Anterior cingulate cortex (tissue), 58 donors: ENCODE results near the gene ADAMTS4.

Experiments used
- DNase-seq, 58 donors: peaks; one replicate each; lab custom pipeline; 2025; lab: John Stamatoyannopoulos, UW

ADAMTS4 gene

DNA sequence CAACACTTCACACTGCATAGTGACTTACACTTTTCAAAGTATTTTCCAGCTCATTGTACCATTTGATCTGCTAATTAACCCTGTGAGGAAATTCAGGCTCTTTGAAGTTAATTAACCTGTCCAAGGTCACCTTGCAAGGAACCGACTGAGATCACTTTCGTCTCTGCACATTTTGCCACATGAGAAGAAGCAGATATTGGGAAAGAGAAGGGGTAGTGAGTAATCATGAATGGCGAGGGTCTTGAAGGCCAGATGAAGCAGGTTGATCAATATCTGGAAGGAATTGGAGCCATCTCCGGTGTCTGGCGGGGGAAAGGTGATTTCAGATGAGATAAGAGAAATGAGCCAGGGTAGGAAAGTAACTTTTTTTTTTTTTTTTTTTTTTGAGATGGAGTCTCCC is 21.1 kb upstream of the ADAMTS4 start:
- DNase-seq, result no peak

DNA sequence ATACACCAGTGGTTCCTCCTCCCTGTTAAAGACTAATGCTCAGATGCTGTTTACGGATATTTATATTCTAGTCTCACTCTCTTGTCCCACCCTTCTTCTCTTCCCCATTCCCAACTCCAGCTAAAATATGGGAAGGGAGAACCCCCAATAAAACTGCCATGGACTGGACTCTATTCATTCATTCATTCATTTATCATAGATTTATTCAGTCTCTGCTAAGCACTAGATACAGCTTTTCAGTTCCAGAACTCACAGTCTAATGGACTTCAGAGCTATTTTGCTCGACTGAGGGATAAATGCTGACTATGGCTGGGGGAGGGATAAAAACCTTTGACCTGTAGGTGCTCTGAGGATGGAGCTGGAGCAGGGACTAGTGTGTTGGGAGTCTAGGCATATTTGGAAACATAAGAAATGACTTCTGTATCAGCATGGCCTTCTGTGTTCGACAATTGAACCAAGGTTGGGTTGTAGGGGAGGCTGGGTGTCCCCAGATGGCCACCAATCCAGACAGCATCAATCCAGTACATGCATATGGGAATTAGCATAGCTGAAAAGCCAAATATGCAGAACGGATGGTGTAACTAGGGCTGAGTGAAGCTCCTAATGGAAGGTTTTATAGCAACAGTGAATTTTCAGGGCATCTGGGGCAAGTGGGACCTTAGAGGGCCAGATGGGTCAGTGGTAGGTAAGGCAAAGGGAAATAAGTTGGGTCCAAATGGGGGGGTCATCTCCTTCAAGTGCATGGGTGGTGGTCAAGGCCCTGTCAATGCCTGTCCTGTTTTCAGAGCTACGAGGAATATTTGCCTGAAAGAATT is 20.4 kb upstream of the ADAMTS4 start:
- DNase-seq, result no peak

GRCh38 chr1:161218301-161219077 is 19.6 kb upstream of the ADAMTS4 start:
- DNase-seq, result no peak

- no peak for DNase-seq
Observed at GRCh38 chr1:161217831-161218230, 19.0 kb upstream of the ADAMTS4 start.

DNA sequence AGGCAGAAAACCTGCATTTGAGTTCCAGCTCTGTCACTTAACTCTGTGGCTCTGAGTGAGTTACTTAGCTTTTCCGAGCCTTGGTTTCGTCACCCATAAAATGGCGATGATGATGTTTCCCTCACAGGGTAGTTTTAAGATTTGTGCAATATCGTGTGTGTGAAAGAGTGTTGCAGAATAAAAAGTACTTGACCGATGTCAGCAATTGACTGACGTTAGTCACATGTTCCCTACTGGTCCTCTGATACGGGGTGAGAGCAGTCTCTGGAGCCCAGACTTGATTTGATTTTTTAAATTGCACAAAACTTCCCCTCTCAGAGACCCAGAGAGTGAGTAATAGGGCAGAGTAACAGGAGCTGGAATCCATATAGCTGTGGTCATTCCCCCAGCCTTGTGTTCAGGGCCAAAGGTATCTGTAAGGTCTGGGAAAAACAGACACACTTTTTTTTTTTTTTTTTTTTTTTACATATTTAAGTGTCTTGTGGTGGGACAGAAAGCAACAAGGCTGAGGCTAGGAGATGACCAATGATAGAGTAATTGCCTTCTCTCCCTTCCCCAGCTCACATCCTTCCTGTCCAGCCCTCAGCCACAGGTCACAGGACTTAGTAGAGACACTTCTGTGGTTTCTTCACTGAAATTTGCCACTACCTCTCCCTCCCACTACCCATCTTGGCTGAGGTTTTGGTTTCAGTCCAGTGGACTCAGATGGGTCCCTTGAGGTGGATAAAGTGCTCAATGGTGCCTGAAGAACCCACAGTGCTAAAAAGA is 18.3 kb upstream of the ADAMTS4 start:
- peak in 2 of 58 donors; percentile 8 to 12 for DNase-seq

- peak in 12 of 58 donors; percentile 9 to 28 (median 16) for DNase-seq
Observed at GRCh38 chr1:161215076-161215475, 16.2 kb upstream of the ADAMTS4 start, which contains the start of gene FCER1G. Gene FCER1G (plus strand): TSS chr1:161215295. CDS start chr1:161215322, 27 bp downstream.

DNA sequence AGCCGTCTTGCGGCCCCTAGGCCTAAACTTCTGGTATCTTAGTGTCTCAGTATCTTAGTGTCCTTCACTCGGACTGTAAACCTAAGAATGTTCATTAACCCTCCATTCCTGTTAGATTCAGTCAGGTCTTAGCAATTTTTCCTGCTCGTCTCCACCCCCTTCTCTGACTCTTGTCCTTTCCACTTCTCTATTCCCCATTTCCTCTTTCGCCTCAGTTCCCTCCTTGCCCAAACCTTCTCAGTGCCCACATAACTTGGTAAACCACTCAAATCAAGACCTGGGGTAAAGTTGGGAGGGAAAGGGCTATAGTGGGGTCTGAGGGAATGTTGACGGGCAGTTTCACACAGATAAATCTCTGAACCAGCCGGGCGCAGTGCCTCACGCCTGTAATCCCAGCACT is 15.5 kb upstream of the ADAMTS4 start:
- no peak for DNase-seq

DNA sequence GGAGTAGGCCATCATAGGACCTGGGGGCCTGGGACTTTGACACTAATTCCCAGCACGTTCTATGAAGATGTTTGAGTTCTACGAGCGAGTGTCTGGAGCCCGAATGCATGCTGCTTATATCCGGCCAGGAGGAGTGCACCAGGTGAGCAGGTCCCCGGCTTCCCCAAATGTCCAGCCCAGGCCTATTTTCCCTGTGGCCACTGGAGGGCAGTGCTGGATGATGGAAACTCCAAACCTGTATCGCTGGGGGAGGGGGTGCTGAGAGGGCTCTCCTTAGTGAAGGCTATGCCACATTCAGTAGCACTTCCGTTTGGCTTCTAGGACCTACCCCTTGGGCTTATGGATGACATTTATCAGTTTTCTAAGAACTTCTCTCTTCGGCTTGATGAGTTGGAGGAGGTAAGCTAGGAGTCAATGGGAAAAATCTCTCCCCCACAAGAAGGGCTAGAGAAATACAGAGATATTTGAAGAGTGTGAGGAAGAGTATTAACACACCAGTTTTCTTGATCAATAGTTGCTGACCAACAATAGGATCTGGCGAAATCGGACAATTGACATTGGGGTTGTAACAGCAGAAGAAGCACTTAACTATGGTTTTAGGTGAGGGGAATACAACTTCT is 11.0 kb upstream of the ADAMTS4 start:
- DNase-seq, result peak in 50 of 58 donors; percentile 17 to 75 (median 43)

DNA sequence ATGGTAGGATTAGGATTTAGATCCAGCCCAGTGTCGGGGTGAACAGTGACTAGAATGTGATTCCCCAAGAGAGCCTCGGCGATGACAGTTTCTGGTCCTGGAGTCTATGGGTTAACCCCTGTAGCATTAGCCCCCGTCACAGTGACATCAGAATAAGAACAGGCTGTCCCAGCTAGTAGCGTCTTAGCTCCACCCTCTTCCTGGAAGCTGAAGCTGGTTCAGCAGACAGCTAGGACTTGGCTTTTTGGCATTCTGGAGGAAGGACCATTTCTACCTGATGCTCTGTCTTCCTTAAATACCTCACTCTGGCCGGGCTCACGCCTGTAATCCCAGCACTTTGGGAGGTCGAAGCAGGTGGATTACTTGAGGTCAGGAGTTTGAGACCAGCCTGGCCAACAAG is 8.3 kb upstream of the ADAMTS4 start:
- peak in 1 of 58 donors; percentile 6 for DNase-seq

GRCh38 chr1:161206411-161207140 is 7.7 kb upstream of the ADAMTS4 start:
- no peak for DNase-seq

DNA sequence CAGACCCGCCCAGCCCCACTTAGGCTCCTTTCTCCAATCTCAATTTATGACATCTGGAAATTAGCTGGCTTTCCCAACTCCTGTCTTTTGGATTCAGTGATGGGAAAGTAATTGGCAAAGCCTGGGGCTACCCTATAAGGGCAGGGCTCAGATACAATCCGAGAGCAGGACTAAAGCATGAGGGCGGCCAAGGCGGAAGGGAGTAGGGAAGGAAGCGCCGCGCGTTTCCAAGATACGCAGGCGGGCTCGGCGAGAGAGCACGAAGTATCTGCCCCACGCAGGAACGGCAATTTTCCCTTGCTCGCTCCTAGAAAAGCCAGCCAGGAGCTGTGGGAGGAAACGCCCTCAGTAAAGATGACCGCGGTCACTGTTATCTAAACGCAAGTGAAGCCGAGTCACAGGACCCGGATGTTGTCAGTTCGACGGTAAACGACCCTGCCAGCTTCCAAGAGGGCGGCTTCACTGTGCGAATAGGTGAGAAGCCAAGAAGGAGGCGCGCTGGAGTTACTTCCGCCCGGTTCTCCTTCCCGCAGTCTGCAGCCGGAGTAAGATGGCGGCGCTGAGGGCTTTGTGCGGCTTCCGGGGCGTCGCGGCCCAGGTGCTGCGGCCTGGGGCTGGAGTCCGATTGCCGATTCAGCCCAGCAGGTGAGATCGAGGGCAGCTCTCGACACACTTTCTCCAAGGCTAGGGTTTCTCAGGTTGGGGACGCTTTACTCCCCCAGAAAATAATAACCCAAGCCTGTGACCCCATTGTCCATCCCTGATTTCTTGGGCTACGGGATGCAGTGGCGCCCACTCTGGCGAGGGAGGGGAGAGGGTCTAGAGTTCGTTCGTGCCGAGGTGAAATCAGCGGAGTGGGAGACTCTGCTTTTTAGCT is 3.2 kb upstream of the ADAMTS4 start, which contains the start of gene NDUFS2:
Gene NDUFS2 (plus strand): TSS at position 532 of the 877 bp plus-strand sequence. CDS start 19 bp downstream, at position 551.
- peak; percentile 69 to 99 (median 97) for DNase-seq

DNA sequence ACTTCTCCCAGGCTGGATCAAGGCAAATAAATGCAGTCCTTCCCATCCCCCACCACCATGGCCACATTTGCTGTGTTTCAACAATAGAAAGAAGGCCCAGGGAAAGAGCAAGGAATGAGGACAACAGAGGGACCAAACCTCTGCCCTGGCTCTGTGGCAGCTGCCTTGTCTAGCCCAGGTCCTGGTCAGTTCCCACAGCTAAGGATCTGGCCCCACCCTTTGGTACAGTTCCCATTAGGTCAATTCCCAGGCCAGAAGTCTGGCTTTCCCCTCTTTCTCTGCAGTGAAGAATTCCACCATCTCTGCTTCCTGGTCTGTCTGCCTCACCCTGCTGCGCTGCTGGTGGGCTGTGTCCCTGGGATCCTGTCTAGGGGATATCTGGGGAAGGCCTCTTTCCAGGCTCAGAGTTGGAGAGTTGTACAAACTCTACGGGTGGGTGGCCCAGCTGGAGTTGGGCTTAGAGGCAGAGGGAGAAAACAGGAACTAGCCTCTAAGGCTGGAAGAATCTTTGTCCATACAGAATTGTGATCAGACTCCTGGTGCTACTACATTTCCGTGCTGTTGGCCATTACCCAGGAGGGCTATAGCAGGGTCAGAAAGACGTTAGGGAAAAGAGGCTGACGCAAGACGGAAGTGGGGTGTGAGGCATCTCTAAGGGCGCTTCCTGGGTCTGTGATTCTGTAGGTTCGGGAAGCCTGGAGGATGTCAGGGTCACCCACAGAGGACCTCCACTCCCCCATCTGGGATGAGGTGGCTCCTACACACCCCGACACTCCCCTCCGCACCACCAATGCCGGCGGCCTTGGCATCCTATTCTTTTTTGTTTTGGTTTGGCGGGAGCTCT is 2.4 kb upstream of the ADAMTS4 start:
- DNase-seq, result peak in 24 of 58 donors; percentile 20 to 81 (median 50)

DNA sequence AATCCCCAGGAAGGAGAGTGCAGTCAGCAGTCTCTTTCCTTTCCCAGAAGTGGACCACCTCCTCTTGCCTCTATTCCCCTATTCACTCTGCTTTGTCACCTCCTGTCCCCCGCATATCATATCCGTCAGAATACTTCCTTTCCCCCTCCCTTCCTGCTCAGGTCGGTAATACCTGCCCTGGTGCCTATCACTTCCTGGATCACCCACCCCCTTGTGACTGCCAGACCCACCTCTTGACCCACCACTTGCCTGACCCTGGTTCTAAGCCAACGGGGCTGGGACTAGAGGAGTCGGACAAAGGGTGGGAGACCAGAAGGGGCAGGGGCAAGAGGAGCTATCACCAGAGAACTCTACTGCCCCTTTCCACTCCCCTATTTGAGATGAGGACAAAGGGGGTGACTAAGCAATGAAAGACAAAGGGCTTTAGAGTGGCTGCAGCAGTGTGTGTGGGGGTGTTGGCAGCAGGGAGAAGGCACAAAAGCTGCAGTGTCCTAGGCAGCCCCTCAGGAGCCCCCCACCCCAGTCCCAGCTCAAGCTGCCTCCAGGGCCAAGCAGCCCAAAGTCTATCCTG is 1.7 kb upstream of the ADAMTS4 start:
- DNase-seq, result peak in 46 of 58 donors; percentile 17 to 88 (median 66)

- peak in 7 of 58 donors; percentile 17 to 67 (median 52) for DNase-seq
Observed at GRCh38 chr1:161199506-161200139, 769 bp upstream of the ADAMTS4 start.

DNA sequence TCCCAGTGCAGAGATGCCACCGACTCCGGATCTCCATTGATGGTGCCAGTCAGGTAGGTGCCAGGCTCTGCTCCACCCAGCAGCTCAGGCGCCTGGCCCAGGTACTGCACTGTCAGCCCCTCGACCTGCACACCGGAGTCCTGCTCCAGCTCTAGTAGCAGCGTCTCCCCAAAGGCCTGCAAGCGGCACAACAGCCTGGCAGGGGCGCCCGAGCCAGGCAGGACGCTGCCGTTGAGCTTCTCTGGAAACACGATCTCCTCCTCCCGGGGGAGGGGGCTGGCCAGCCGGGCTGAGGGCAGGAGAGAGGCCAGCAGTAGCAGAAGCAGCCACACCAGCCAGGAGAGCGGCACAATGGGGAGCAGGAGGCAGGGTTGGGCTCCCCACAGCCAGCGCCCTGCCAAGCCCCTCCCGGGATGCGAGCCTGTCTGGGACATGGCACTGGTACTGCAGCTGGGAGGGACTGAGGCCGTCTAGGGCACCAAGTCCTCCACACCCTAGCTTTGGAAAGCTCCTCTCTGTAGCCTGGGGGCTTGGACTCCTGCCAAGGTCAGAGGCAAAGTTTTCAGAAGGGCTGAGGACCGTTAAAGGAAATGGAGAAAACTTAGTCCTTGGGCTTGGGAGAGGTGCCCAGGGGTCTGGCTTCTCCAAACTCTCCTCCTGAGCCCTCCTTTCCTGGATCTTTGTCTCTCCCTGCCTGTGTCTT is 509 bp downstream of the ADAMTS4 start:
- peak in 31 of 58 donors; percentile 11 to 70 (median 40) for DNase-seq
